GM10248 (cell line): ENCODE measurements around the gene HOXB4.
A peak's percentile ranks its signal among the peaks of the same experiment; 100 is the strongest.

ENCODE experiments used
- CTCF ChIA-PET: fragments of 300-600 bp; sonication (Branson Sonifier 250); formaldehyde crosslinking; extraction: SDS; loops from one replicate; lab custom pipeline; 2021; ENCODE audit warnings: antibody characterized with exemption; lab: Yijun Ruan, JAX
- POLR2A ChIA-PET: fragments of 350-650 bp; sonication (Branson Sonifier 250); formaldehyde crosslinking; extraction: SDS; loops from one replicate; lab custom pipeline; 2020; ENCODE audit warnings: antibody characterized with exemption; lab: Yijun Ruan, JAX
- DNase-seq: peaks from one replicate; pipeline ENCODE4 v3.0.0; 2012; ENCODE audit errors: extremely low spot score
- TF ChIP-seq, protein P1 (sequence below): IDR thresholded peaks from 2 replicates; pipeline ENCODE4 v1.5.1; 2012; ENCODE audit warnings: mild to moderate bottlenecking, low read depth; ENCODE audit errors: extremely low read depth, missing control alignments, control extremely low read depth

HOXB4 gene

DNA sequence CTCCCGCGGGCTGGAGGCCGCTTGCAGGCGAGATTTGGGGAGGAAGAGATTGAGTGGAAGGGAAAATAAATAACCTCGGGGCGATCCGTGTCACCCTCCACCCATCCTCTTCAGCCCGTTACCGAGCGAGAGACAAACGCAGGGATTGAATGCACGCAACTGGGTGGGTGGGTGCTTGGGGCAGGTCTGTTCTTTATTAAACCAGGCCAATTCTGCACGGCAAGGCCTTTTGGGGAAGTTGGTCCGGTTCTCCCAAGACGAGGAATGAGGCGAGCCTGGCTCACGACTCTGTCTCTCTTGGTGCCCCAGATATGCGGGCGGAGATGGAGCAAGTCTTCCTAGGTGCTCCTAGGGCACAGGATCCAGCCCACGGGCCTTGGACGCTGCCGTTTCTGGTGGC, 33.1 kb upstream of the HOXB4 start:
- ChIA-PET POLR2A (no interaction called here), CTCF (no interaction called here)
- DNase-seq, result no peak
- TF ChIP-seq, protein P1, sequence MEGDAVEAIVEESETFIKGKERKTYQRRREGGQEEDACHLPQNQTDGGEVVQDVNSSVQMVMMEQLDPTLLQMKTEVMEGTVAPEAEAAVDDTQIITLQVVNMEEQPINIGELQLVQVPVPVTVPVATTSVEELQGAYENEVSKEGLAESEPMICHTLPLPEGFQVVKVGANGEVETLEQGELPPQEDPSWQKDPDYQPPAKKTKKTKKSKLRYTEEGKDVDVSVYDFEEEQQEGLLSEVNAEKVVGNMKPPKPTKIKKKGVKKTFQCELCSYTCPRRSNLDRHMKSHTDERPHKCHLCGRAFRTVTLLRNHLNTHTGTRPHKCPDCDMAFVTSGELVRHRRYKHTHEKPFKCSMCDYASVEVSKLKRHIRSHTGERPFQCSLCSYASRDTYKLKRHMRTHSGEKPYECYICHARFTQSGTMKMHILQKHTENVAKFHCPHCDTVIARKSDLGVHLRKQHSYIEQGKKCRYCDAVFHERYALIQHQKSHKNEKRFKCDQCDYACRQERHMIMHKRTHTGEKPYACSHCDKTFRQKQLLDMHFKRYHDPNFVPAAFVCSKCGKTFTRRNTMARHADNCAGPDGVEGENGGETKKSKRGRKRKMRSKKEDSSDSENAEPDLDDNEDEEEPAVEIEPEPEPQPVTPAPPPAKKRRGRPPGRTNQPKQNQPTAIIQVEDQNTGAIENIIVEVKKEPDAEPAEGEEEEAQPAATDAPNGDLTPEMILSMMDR, result no peak

DNA sequence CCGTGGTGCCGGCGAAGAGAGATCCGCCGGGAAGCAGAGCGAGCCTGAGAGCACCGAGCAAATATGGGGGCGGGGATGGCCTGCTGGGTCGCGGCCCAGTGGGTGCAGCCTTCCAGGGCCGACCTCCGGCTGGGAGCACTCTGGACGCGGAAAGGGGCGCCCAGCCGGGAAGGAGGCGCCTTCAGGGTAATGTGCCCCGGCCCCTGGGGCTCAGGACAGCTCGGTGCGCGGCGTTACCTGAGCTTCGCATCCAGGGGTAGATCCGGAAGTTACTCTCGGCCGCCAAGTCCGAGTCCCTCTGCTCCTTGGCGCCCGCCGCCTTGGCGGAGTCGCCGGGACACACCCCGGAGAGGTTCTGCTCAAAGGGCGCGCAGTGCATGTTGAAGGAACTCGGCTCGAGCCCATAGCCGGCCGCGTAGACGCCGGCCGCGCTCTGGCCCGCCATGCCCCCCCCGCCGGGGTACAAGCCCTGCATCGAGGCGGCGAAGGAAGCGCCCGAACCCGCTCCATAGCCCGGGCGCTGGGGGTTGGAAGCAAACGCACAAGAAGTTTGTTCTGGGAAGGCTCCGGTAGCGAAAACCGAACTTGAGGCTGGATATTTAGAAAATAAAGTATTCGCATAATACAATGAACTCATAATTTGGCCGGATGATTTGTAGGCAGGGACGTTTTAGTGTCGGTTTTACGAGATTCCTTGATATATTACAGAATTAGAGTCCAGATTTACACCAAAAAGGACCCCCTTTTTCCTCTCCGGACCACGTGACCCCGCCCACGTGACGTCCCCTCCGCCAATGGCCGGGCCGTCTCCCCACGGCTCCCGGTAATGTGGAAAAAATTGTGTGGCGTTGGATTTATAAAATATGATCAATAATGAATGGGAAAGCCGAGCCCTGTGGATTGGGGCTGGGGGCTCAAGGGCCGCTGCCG, 32.4 kb upstream of the HOXB4 start, which contains the start of gene HOXB7:
HOXB7 (minus strand) TSS at position 736 of the 930 bp plus-strand sequence; CDS start at position 637, 99 bp downstream.
- POLR2A ChIA-PET, result no interaction called here
- CTCF ChIA-PET, result interaction anchor here (0.7 to 1.7 kb wide), 5 partner anchors 9 to 584 kb away, joined by 3 to 7 read pairs (median 5); no protein-coding TSS in a partner anchor
- peak; percentile 81 for DNase-seq
- TF ChIP-seq, protein P1, result no peak

DNA sequence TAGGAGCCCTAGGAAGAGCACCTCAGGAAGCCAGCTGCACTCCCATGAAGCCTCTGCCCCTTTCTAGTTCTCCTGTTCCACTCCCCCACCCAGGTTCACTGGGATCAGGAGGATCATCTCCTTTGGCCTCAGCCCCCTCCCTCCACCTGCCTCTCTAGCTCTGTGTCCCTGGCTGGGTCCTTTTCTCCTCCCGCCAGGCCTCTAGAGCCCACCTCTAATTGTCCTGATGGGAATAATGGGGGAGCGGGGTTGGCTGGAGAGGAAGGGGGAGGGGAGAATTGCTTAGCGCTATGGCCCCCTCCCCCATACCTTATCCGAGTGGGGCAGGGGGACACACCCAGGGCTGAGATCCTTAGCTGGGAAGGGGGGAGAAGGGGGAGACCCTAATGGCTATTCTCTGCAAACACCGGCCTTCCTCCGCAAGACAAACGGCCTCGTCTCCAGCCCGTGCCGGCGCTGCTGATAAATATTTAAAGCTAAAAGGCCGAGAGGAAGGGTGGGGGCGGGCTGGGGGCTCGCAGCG, 31.7 kb upstream of the HOXB4 start:
- TF ChIP-seq, protein P1, result no peak
- ChIA-PET POLR2A (no interaction called here), CTCF (interaction anchor here (0.7 to 1.7 kb wide), 5 partner anchors 8 to 583 kb away, joined by 3 to 7 read pairs (median 5); no protein-coding TSS in a partner anchor)
- no peak for DNase-seq

DNA sequence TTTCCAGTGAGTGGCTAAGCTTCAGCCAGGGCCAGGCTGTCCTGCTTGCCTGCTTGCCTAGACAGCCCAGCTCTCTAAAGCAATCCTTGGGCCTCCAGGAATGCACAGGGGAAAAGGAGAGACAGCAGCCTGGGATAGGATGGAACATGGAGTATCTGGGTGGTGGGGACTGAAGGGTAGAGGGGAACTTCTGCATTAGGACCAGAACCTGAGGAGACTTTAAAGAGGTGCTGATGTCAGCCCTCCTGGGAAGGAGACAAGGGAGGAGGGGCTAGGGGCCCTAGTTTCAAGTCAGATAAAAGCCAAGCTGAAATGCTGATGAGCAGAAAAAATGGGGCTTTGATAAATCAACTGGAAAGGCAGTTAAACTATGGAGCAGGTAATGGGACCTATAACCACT, 30.9 kb upstream of the HOXB4 start:
- no peak for DNase-seq
- TF ChIP-seq, protein P1, result no peak
- POLR2A ChIA-PET, result no interaction called here
- CTCF ChIA-PET, result interaction anchor here (0.8 to 1.7 kb wide), 7 partner anchors 8 to 582 kb away, joined by 3 to 7 read pairs (median 4); no protein-coding TSS in a partner anchor

DNA sequence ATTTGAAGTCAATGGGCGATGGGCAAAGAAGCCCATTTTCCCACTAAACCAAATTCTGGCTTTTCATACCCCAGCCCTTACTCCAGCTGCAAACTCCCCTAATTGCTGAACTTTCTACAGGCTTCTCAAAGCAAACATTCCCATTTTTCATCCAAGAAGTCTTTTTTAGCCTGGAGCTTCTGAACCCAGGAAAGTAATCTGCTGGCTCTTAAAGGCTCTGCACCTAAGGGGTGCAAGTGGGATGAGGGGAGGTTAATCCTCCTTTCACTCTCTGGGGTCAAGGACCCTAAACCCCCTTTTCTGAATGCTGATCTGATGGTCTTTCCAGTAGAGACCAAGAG, 30.3 kb upstream of the HOXB4 start:
- CTCF ChIA-PET, result interaction anchor here (0.8 to 1.6 kb wide), 4 partner anchors 17 to 582 kb away, joined by 3 to 4 read pairs (median 3); no protein-coding TSS in a partner anchor
- DNase-seq, result no peak
- TF ChIP-seq, protein P1, result no peak
- POLR2A ChIA-PET, result no interaction called here

DNA sequence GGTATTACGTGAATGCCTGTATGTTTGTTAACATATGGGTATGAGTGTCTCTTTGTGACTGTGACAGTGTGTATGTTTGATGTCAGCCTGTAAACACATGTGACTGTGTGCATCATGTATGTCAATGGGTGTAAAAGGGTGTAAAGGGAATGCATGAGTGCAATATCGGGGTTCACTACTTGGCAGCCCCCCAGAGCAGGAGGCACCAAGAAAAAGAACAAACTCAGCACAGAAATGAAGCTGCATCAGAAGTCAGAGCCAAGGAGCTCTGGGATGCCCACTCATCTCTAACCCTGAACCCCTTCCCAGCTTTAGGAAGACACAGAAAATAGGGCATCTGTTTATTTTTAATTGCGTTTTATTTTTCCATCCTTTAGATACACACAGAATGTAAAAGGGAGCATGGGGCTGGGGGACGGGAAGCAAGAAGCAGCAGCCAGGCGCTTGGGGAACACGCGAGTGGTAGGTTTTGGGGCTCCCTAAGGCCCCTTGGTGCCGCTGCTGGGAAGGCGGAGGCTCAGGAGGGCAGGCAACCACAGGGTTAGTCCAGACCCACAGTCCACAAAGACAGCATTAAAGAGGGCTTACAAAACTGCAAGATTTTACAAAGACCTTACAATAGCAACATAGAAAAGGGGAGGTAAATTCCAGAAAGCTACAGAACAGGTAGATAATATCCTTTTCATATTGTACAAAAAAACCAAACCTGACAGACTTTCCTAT, 28.9 kb upstream of the HOXB4 start:
- POLR2A ChIA-PET, result no interaction called here
- TF ChIP-seq, protein P1, result no peak
- no peak for DNase-seq
- CTCF ChIA-PET, result interaction anchor here (1.2 to 1.6 kb wide), 3 partner anchors 18 to 272 kb away, joined by 4 read pairs; no protein-coding TSS in a partner anchor
